Left hindlimb (tissue), 1 donor: ENCODE data around the gene IL10RB.
"Not testable (repeated sequence)": the region's sequence is repeated elsewhere in the genome, so short reads cannot be mapped to it uniquely, and the experiment has no call there.

ENCODE experiments used
- DNase-seq: peaks from one replicate; pipeline ENCODE4 v3.0.0-alpha.2; 2018

Gene IL10RB

DNA sequence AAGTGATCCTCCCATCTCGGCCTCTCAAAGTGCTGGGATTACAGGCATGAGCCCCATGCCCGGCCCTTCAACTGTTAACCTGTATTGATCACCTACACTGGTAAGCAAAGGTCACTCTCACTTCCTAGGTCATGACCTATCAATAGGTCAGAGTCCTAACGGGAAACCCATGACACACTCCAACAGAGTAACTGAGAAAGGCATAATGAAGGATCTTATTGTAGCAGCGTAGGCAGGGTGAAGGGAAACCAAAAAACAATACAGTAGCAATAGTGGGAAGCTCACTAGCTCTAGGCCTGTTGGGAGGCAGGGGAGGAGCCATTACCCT is 39.1 kb downstream of the IL10RB start:
- DNase-seq, result no peak

DNA sequence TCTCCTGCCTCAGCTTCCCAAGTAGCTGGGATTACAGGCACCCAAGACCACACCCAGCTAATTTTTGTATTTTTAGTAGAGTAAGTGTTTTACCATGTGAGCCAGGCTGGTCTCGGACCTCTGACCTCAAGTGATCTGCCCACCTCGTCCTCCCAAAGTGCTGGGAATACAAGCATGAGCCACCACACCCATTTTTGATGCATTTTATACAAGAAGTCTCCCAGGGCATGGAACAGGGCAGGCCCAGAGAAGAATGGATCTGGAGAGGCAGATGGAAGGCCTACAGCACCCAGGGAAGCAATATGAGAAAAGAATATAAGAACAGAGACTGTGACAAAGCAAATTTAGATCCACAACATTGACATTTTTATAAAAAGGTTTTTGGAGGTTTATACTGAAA is 39.8 kb downstream of the IL10RB start:
- no peak for DNase-seq

DNA sequence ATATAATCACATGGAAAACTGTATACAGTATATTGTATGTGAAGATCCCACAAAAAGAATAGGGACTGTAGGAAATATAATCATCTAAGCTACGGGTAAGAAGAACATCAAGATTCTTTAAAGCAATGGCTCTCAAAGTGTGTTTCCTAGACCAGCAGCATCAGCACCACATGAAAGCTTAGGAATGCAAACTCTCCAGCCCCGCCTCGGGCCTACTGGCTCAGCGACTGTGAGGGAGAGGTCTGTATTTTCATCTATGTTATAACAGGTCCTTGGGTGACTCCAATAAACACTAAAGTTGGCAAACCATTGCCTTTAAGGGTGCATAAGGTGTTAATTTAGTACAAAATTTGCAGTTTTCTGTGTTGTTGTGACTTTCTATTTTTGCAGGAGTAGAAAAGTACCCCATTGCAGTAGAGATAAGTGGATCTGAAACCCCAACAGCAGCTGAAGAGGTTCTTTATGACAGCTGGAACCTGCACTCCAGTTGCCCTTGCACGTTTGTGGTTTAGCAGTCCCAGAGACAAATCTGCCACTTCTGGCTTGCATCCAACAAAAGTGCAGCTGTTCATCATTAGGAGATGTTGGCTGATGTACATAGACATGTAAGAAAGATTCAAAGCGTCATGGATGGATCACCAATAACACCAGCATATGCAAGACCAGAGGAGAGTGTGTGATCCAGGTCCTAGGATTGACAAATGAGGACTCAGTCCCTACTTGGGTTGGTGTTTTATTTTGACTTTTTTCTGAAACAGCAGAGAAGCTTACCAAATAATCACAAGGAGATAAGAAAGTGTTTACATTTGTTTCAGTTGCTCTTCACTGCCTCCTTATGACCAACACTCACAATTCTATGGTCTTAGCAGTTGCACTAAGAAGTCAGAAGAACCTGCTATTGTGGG is 42.7 kb downstream of the IL10RB start:
- DNase-seq, result peak; percentile 65

DNA sequence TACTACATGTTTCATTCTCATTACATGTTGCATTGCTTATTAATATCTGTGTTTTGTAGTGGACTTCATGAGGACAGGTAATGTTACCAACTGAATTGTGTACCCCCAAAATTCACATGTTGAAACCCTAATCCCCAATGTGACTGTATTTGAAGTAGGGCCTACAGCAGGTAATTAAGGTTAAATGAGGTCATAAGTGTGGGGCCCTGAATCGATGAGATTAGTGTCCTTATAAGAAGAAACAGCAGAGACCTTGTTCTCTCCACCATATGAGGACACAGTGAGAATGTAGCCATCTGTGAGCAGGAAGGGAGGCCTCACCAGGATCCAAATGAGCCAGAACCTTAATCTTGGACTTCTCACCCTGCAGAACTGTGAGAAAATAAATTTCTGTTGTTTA is 43.6 kb downstream of the IL10RB start:
- no peak for DNase-seq

DNA sequence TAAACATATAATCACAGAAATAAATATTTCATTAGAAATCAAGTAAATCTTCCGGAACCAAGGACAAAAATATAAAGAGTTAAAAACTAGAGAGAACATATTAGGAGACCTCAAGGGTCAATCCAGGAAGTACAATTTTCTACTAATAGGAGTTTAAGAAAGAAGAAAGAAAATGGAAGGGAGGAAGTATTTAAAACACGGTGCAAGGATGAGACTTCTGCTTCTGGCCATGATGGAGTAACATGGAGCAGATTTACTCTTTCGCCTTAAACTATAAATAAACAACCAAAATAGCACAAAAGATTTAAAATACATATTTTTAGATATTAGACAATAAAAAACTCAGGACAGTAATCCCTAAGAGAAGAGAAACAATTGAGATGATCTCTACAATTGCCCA is 46.0 kb downstream of the IL10RB start:
- DNase-seq, result no peak

DNA sequence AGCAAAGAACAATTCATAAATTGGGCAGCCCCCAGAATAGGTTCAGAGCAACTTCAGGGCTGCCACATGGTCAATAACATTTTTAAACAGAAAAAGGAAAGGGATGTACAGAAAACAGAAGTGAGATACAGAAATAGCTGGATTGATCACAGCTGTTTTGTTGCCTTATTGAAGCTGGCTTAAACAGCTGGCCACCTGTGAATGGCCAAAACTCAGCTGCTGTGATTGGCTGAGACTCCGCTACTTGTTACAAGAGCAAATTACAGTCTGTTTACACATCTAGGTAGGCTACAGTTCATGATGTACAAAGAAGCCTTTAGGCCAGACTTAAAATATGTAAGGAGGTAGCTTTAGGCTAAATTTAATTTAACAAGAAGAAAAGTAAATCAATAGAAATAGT is 47.0 kb downstream of the IL10RB start:
- DNase-seq, result no peak

DNA sequence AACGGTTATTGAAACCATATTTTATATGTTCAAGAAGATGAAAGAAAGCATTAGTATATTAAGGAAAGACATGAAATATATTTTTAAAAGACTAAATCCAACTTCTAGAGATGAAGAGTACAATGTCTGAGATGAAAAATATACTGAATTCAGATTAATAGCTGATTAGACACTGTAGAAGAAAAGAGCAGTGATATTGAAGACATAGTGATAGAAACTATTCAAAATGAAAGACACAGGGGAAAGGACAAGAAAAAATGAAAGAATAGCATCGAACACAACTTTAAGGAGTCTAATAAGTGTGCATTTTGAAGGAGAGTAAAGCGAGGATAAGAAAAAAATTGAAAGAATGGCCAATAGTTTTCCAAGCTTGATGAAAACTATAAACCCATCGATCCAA is 47.4 kb downstream of the IL10RB start:
- no peak for DNase-seq

DNA sequence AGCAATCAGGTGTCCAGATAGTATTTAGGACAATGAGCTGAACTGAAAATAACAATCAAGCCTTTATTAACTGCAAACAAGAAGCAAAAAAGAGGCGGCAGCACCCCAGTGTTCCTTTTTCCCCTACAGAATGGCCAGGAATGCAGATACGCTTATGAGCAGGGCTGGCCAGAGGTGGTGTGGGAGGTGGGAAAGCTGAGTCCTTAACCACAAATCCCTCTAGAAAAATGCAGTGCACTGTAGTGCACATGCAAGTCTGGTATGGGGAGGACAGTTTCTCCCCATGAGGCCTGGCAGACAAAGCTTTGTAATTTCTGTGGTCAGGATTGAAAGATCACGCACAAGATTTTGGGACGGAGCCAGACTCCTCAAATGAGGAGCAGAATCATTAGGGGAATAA is 47.9 kb downstream of the IL10RB start:
- DNase-seq, result no peak

DNA sequence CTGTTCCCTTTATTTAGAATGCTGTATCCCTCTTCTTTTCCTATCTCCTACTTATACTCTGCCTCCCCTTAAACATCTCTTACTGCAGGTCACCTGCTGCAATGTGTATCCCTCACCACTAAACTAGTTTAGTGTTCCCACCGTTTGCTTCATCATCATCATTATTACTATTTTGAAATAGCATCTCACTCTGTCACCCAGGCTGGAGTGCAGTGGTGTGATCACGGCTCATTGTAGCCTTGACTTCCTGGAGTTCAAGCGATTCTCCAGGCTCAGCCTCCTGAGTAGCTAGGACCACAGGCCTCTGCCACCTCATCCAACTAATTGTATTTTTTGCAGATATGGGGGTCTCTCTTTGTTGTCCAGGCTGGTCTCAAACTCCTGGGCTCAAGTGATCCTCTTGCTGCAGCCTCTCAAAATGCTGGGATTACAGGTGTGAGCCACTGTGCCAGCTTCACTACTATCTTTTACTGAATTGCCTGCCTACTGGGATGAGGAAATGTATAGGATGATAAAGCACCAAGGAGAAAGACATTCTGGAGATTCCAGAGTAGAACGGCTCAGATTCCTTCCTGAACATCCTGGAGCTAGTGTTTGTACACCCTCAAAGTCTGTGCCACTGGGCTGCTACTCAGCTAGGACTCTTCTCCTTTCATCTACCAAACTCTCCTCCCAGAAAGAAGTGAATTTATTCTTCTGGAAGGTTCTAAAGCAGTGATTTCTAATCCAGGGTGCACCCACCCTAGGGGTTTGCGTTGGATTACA is 50.0 kb downstream of the IL10RB start:
- no peak for DNase-seq

DNA sequence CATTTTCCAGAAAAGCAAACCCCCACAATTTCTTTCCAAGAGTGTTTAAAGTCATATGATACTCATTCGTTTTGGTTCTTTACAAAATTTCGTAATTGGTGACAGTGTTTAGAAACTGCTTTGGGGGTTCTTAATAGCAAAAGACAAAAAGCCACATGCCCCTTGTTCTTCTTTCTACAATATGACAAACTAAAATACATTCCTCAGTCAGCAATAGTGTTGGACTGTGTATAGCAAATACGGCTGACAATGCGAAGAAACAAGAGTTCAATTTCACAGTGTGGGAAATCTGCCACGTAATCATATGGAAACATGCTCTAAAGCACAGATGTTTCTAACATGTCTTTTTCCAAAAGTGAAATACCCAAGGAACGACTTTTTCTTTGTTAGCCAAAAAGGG is 51.0 kb downstream of the IL10RB start:
- no peak for DNase-seq

DNA sequence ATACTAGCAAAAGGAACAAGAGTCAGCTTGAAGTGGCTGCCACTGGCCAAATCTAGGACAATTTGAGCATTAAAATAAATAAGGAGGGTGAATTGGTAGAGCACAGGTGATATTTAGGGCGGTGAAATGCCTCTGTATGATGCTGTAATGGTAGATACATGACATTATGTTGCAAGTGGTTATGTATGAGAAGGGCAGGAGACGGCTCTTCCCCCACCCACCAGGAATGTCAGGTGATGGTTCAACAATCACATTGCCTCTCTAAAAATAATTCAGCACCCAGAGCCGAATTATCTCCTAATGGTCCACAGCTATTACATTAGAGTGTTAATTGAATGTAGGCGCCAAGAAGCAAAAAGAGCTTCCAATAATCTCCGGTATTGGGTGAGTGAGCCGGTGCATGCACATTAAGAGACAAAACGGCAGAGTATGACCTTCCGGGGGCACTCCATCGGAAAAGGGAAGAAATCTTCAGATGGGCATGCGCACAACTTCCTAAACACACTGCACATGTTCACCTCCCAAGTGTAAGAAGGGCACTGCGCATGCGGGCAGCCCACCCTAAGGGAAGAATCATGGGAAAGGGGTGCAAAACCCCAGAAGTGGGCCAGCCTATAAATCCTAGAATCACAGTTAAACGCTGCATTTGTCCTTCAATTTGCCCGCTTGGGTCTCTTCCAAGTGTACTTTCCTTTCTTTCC is 51.8 kb downstream of the IL10RB start:
- no peak for DNase-seq

DNA sequence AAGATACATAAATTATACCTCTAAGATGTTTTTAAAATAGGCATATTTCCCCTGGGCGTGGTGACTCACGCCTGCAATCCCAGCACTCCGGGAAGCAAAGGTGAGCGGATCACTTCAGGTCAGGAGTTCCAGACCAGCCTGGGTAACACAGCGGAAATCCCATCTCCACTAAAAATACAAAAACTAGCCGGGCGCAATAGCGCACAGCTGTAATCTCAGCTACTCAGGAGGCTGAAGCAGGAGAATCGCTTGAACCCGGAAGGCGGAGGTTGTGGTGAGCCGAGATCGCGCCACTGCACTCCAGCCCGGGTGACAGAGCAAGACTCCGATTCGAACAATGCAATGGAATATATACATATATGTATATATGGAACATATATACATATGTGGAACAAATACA is 54.8 kb downstream of the IL10RB start:
- not testable (repeated sequence) for DNase-seq

DNA sequence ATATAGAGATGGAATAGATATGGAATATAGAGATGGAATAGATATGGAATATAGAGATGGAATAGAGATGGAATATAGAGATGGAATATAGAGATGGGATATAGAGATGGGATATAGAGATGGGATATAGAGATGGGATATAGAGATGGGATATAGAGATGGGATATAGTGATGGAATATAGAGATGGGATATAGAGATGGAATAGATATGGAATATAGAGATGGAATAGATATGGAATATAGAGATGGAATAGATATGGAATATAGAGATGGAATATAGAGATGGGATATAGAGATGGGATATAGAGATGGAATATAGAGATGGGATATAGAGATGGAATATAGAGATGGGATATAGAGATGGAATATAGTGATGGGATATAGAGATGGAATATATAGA is 57.4 kb downstream of the IL10RB start:
- not testable (repeated sequence) for DNase-seq

DNA sequence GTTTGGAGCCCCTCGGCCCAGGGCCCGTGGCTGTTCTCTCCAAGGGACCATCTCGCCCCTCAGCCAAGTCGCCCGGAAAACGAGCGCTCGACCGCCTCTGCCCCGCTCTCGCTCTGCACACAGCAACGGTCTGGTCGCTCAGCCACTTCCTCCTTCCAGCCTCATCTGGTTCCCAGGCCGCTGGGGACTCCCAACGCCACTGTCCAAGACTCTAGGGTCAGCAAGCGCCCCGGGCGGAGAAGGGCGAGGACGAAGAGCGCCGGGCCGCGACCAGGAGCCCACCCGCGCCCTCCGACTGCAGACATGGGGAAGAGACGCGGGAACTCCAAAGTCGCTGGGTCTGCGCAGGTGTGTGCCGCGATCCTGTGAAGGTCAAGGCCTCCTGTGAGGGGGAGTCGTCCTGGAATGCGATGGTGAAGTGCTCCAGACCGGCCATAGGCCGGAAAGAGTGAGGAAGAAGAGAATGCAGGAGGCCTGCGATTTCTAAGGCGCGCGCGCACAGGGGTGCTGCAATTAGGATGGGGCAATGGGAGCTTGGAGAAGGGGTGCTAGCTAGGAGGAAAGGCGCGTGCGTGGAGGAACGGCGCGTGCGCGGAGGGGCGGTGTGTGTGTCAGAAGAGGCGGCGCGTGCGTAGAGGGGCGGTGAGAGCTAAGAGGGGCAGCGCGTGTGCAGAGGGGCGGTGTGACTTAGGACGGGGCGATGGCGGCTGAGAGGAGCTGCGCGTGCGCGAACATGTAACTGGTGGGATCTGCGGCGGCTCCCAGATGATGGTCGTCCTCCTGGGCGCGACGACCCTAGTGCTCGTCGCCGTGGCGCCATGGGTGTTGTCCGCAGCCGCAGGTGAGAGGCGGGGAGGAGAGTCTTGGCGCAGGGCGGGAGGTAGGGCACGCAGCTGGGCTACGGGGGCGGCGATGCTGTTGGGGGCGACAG is 58.4 kb downstream of the IL10RB start, which contains the start of gene IFNAR1:
Gene IFNAR1 (plus strand): TSS at position 680 of the 931 bp plus-strand sequence. CDS start 86 bp downstream, at position 766.
- DNase-seq, result peak; percentile 99

DNA sequence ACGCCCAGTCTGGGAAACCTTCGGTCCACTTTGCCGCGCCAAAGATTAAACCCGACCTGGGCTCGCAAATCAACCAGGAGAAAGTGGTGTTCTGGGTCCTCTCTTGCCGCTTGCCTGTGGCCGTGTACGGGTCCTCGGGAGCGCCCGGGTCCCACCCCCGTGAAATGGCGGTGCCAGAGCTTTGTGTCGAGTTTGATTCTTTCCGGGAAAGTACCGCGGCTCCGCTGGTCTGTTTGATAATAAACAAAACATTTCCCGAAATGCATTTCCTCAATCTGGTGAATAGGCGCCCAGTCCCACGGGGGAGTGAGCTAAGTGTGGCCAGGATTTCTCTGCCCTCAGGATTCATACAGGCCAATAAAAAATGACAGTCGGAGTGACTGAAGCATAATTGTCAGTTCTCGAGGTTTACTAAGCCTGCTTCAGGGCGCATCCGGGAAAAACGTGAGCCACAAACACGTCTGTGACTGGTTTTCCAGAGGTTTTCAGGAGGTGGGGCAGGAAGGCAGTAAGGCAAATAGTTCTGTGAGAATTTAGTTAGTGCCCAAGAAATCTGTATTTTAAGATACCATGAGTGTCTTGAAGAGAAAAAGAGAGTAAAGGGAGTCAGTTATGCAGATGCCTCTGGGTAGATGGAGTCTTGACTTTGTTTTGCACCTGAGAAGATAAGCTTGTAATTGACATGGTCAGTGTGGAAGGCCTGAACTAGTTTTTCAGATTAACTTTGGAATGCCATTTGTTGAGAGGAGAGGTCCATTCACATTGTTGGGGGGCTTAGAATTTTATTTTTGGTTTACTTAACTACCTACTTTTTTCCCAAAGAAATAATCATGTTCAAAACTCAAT is 59.3 kb downstream of the IL10RB start:
- peak; percentile 79 for DNase-seq

DNA sequence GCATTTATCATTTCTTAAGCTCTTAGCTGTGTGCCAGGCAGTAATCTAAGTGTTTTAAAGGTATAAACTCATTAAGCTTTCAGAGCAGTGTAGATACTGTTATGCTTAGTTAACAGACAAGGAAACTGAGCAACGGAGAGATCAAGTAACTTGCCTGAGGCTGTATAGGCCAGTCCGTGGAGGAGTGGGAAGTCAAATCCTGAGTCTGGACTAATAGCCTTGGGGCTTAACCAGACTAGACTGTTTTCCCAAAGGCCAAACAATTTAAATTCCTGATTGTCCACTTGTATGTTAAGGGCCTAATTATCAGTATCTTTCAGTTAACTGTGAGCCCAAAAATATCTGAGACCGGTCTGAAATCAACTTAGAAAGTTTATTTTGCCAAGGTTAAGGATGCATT is 61.2 kb downstream of the IL10RB start:
- no peak for DNase-seq

DNA sequence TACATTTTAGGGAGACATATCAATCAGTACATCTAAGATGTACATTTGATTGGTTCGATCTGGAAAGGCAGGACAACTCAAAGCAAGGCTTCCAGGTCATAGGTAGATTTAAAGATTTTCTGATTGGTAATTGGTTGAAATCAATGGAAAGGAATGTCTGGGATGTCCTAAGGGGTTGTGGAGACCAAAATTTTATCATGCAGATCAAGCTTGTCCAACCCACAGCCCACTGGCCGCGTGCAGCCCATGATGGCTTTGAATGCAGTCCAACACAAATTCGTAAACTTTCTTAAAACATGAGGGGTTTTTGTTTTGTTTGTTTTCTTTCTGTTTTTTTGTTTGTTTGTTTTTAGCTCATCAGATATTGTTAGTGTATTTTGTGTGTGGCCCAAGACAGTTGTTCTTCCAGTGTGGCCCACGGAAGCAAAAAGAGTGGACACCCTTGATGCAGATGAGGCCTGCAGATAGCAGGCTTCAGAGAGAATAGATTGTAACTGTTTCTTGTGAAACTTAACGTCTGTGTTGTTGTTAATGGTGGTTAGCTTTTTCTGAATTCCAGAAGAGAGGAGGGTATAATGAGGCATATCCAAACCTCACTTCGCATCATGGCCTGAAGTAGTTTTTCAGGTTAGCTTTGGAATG is 61.7 kb downstream of the IL10RB start:
- no peak for DNase-seq

DNA sequence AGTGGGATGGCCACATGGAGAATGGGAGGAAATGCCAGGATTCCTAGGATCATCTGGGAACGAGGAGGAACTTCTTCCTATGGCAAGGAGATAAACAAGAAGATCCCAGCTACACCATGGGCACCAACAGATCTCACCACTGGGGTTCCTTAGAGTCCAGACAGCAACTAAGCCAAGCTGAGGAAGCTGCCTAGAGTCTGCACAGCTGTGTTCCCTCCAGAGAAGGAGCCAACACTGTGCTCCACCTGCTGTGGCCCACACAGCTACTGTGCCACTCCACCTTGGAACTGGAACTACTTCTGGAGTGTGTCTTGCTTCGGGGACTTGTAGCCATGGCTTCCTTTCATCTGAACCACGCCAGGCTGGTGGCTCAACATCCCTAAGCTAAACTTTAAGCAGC is 64.6 kb downstream of the IL10RB start:
- no peak for DNase-seq

DNA sequence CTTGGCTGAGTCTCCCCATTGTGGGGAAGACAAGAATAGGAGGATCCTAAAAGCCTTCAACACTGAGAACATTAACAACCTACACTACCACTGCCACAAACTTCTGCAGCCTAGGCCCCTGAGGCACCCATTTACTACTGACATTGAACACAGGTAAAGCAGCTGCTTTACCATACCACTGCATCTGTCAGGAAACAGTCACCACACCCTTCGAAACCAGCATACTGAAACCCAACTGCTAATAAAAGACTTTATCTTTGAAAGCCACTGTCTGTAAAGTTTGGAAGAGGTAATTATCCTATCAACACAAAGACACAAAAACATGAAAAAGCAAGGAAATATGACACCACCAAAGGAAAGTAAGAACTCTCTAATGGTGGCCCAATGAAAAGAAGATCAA is 66.0 kb downstream of the IL10RB start:
- no peak for DNase-seq

DNA sequence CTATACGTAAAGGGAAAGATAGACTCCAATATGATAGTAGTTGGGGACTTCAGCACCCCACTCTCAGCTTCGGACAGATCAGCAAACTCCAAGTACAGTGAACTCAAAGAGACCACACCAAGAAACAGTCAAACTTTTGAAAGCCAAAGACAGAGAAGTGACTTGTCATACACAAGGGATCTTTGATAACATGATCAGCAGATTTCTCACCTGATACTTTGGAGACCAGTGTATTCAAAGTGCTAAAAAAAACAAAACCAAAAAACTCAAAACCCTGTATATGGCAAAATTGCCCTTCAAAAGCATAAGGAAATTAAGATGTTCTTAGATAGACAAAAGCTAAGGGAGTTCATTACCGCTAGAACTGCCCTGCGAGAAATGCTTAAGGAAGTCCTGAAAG is 68.0 kb downstream of the IL10RB start:
- DNase-seq, result no peak

DNA sequence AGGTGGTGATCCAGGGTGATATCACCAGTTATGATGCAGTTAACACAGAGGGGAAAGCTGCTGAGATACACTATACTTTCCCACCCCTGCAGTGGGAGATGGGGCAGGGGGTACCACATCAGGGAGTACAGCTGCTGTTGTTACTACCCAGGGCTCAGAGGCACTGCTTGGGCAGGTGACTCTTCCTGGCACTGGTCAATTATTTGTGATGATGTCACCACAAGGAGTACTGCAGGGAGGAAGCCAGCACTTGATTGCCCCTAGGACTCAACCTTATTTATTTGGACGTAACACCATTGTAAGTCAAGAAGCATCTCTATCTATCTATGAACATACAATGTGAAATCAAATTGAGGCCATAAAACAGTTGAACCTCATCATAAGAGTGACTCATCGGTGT is 68.7 kb downstream of the IL10RB start:
- DNase-seq, result no peak
